ENCODE measurements around the gene MST1. TPM values are rescaled to one million over a fixed set of nuclear protein-coding genes. Genes with fewer than 3 reads are reported as not detected.
"Not testable (repeated sequence)": the region's sequence is repeated elsewhere in the genome, so short reads cannot be mapped to it uniquely, and the experiment has no call there.

The MST1 gene
- total RNA-seq, 1 experiment from 2014 or later, result 15.4 TPM

GRCh38 chr3:49700014-49700413 lies 10.7 kb upstream of the MST1 start:
- DNase-seq, result no peak
- no peak for TF ChIP-seq CTCF (IDR thresholded peaks at IDR 0.05; ENCODE audit: insufficient read depth in 1 of 2, low read depth in 1 of 2, low read length in 1 of 2, severe bottlenecking in 1 of 2, unreplicated experiment in 1 of 2)
- Histone ChIP-seq H3K27me3 (replicated peaks; ENCODE audit: control insufficient read depth, insufficient read depth, low read length) (no peaks in the 10 kb centered on the region), H3K4me1 (no peaks in the 10 kb centered on the region), H3K36me3 (ENCODE audit: control insufficient read depth, insufficient read depth, low read length) (no peaks in the 10 kb centered on the region; the same call in 1 of the 2 replicates), H3K9me3 (no peaks in the 10 kb centered on the region), H3K4me3 (ENCODE audit: low read depth, low read length) (no peak overlapping the region)
- ChIA-PET CTCF (no interaction called here), POLR2A (no interaction called here)
- H3K4me1 Mint-ChIP-seq (ENCODE audit: low read depth, unreplicated experiment), result no peaks in the 10 kb centered on the region
- H3K9me3 Mint-ChIP-seq (ENCODE audit: unreplicated experiment), result no peaks in the 10 kb centered on the region
- no peak overlapping the region for H3K27ac Mint-ChIP-seq (ENCODE audit: unreplicated experiment)
- intact Hi-C loops (cut with micrococcal nuclease; ENCODE audit: unreplicated experiment), result loop anchor here (5.0 kb wide), 1 partner anchor 207 kb away; no protein-coding TSS in a partner anchor
- no peak overlapping the region for H3K4me3 Mint-ChIP-seq (ENCODE audit: unreplicated experiment)
- H3K36me3 Mint-ChIP-seq (ENCODE audit: insufficient read depth, unreplicated experiment), result peaks cover 5% of the 10 kb centered on the region
- no TSS peak for BruUV-seq (replicated peaks)
- H3K27me3 Mint-ChIP-seq (ENCODE audit: insufficient read depth, unreplicated experiment), result no peaks in the 10 kb centered on the region

- intact Hi-C loops (cut with micrococcal nuclease; ENCODE audit: unreplicated experiment), result no loop called here
- Mint-ChIP-seq H3K4me3 (ENCODE audit: unreplicated experiment) (no peak overlapping the region), H3K27ac (ENCODE audit: unreplicated experiment) (no peak overlapping the region), H3K36me3 (ENCODE audit: insufficient read depth, unreplicated experiment) (peaks cover 5% of the 10 kb centered on the region), H3K9me3 (ENCODE audit: unreplicated experiment) (no peaks in the 10 kb centered on the region), H3K4me1 (ENCODE audit: low read depth, unreplicated experiment) (no peaks in the 10 kb centered on the region), H3K27me3 (ENCODE audit: insufficient read depth, unreplicated experiment) (no peaks in the 10 kb centered on the region)
- no peaks in the 10 kb centered on the region for H3K4me1 ChIP-seq
- no peak overlapping the region for H3K4me3 ChIP-seq (ENCODE audit: low read depth, low read length)
- DNase-seq, result no peak
- ChIA-PET CTCF (no interaction called here), POLR2A (no interaction called here)
- H3K36me3 ChIP-seq (ENCODE audit: control insufficient read depth, insufficient read depth, low read length), result no peaks in the 10 kb centered on the region; the same call in 1 of the 2 replicates
- BruUV-seq (replicated peaks), result no TSS peak
- H3K9me3 ChIP-seq, result no peaks in the 10 kb centered on the region
- H3K27me3 ChIP-seq (replicated peaks; ENCODE audit: control insufficient read depth, insufficient read depth, low read length), result no peaks in the 10 kb centered on the region
- TF ChIP-seq CTCF (IDR thresholded peaks at IDR 0.05; ENCODE audit: insufficient read depth in 1 of 2, low read depth in 1 of 2, low read length in 1 of 2, severe bottlenecking in 1 of 2, unreplicated experiment in 1 of 2), result no peak
Observed at GRCh38 chr3:49699281-49699979, 10.2 kb upstream of the MST1 start.

- H3K27me3 ChIP-seq (replicated peaks; ENCODE audit: control insufficient read depth, insufficient read depth, low read length); H3K9me3 Mint-ChIP-seq (ENCODE audit: unreplicated experiment); H3K4me3 ChIP-seq (ENCODE audit: low read depth, low read length); H3K4me1 ChIP-seq; H3K36me3 ChIP-seq (ENCODE audit: control insufficient read depth, insufficient read depth, low read length); H3K4me1 Mint-ChIP-seq (ENCODE audit: low read depth, unreplicated experiment); H3K27ac Mint-ChIP-seq (ENCODE audit: unreplicated experiment); BruUV-seq (replicated peaks); H3K9me3 ChIP-seq; H3K27me3 Mint-ChIP-seq (ENCODE audit: insufficient read depth, unreplicated experiment); H3K36me3 Mint-ChIP-seq (ENCODE audit: insufficient read depth, unreplicated experiment); intact Hi-C loops (cut with micrococcal nuclease; ENCODE audit: unreplicated experiment); POLR2A ChIA-PET; H3K4me3 Mint-ChIP-seq (ENCODE audit: unreplicated experiment); DNase-seq; CTCF ChIA-PET: not testable (repeated sequence)
Observed at GRCh38 chr3:49695350-49696015, 6.2 kb upstream of the MST1 start.

- peaks cover 11% of the 10 kb centered on the region for H3K4me1 Mint-ChIP-seq (ENCODE audit: low read depth, unreplicated experiment)
- POLR2A ChIA-PET; H3K36me3 ChIP-seq (ENCODE audit: control insufficient read depth, insufficient read depth, low read length); H3K4me1 ChIP-seq; H3K9me3 Mint-ChIP-seq (ENCODE audit: unreplicated experiment); intact Hi-C loops (cut with micrococcal nuclease; ENCODE audit: unreplicated experiment); BruUV-seq (replicated peaks); H3K4me3 Mint-ChIP-seq (ENCODE audit: unreplicated experiment); H3K36me3 Mint-ChIP-seq (ENCODE audit: insufficient read depth, unreplicated experiment); H3K4me3 ChIP-seq (ENCODE audit: low read depth, low read length); H3K27ac Mint-ChIP-seq (ENCODE audit: unreplicated experiment); H3K27me3 Mint-ChIP-seq (ENCODE audit: insufficient read depth, unreplicated experiment); H3K27me3 ChIP-seq (replicated peaks; ENCODE audit: control insufficient read depth, insufficient read depth, low read length); H3K9me3 ChIP-seq; DNase-seq: not testable (repeated sequence)
- CTCF ChIA-PET, result interaction anchor here (0.7 kb wide), 1 partner anchor 240 kb away, joined by 3 read pairs; no protein-coding TSS in a partner anchor
Observed at GRCh38 chr3:49694409-49695070, 5.3 kb upstream of the MST1 start.

- POLR2A ChIA-PET; CTCF ChIA-PET; H3K27ac Mint-ChIP-seq (ENCODE audit: unreplicated experiment); H3K27me3 ChIP-seq (replicated peaks; ENCODE audit: control insufficient read depth, insufficient read depth, low read length); H3K9me3 Mint-ChIP-seq (ENCODE audit: unreplicated experiment); H3K9me3 ChIP-seq; H3K27me3 Mint-ChIP-seq (ENCODE audit: insufficient read depth, unreplicated experiment); BruUV-seq (replicated peaks); intact Hi-C loops (cut with micrococcal nuclease; ENCODE audit: unreplicated experiment); H3K4me1 ChIP-seq; H3K4me3 Mint-ChIP-seq (ENCODE audit: unreplicated experiment); H3K36me3 ChIP-seq (ENCODE audit: control insufficient read depth, insufficient read depth, low read length); DNase-seq; H3K4me3 ChIP-seq (ENCODE audit: low read depth, low read length): not testable (repeated sequence)
- Mint-ChIP-seq H3K36me3 (ENCODE audit: insufficient read depth, unreplicated experiment) (peaks cover 26% of the 10 kb centered on the region), H3K4me1 (ENCODE audit: low read depth, unreplicated experiment) (peaks cover 11% of the 10 kb centered on the region)
Observed at GRCh38 chr3:49691481-49691880, 2.2 kb upstream of the MST1 start.

Data from Caco-2 (cell line).